ENCODE results near the gene ADGRA1.

DNA sequence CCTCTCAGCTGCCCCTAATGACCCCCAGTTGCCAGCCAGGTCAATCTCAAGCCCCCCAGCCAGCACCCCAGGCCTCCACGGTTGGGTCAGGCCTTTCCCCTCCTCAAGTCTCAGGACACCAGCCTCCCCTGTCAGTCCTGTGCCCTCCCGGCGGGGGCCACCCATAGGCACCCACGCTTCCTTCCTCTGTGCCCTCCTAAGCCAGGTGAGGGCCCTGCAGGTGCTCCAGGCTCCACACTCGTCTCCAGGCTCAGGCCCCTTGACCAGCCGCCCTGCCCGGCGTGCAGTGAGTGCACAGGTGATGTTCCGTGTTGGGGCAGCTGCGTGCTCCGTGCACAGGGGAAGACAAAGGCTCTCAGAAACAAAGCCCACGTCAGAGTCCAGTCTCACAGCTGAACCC, 26.8 kb upstream of the ADGRA1 start:
- TF ChIP-seq, protein P1, sequence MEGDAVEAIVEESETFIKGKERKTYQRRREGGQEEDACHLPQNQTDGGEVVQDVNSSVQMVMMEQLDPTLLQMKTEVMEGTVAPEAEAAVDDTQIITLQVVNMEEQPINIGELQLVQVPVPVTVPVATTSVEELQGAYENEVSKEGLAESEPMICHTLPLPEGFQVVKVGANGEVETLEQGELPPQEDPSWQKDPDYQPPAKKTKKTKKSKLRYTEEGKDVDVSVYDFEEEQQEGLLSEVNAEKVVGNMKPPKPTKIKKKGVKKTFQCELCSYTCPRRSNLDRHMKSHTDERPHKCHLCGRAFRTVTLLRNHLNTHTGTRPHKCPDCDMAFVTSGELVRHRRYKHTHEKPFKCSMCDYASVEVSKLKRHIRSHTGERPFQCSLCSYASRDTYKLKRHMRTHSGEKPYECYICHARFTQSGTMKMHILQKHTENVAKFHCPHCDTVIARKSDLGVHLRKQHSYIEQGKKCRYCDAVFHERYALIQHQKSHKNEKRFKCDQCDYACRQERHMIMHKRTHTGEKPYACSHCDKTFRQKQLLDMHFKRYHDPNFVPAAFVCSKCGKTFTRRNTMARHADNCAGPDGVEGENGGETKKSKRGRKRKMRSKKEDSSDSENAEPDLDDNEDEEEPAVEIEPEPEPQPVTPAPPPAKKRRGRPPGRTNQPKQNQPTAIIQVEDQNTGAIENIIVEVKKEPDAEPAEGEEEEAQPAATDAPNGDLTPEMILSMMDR (IDR thresholded peaks at IDR 0.05), result no peak
- TF ChIP-seq POLR2A (IDR thresholded peaks at IDR 0.05) (no peak), POLR2AphosphoS5 (IDR thresholded peaks at IDR 0.05) (no peak), EP300 (IDR thresholded peaks at IDR 0.05) (no peak)
